G401 (cell line): ENCODE results near the gene HTR2B. TPM values are rescaled to one million over a fixed set of nuclear protein-coding genes. Genes with fewer than 3 reads are reported as not detected.
"Not testable (repeated sequence)": the region's sequence is repeated elsewhere in the genome, so short reads cannot be mapped to it uniquely, and the experiment has no call there.

ENCODE experiments used
- DNase-seq: peaks from one replicate; pipeline ENCODE4 v3.0.0-alpha.2; 2015; ENCODE audit warnings: low spot score
- in situ Hi-C: cut with HindIII; loops from 2 replicates; pipeline ENCODE4 v1.10.0; 2016; ENCODE audit warnings: low sequenced_read_pairs, mixed read lengths
- total RNA-seq: library from RNA; depleted of rRNA; stranded (reverse); fragments of >200 nt; shearing (Covaris generic); gene quantifications from 2 replicates; pipeline ENCODE4 v1.2.3, GENCODE V29; 2014

Gene HTR2B
- total RNA-seq, 1 experiment from 2014 or later: 5.4 TPM

DNA sequence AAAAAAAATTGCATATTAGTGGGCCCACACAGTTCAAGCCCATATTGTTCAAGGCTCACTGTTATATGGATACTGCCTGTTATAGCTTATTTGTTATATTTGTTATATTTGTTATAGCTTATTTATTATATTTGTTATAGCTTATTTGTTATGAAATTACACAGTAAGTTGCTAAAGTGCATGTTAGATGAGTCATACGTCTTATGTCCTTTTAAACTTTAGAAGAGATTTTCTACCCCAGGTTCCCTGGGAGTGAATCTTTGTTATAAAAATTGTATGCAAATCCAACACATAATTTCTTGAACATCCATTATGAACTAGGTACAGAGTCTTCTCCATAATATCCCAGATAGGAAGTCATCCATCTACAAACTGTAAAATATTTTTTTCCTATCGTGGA is 22.1 kb downstream of the HTR2B start:
- DNase-seq: no peak
- in situ Hi-C loops: no loop called here

- in situ Hi-C loops: no loop called here
- no peak for DNase-seq
Observed at GRCh38 chr2:231100990-231101389, 23.9 kb downstream of the HTR2B start.

DNA sequence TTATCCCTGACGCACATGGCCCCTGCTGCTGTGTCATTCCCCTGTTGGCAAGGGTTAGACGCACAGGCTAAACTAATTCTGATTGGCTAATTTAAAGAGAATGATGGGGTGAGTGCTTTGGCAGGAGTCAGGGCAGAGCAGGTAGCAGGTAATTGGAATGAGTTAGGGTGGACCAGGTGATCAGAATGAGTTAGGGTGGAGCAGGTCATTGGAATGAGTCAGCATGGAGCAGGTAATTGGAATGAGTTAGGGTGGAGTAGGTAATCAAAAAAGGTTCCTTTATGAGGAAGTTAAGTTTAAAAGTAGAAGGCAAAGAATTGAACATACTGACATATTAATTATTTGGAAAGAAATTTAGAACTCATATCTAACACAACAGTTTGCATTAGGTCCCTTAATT is 24.5 kb downstream of the HTR2B start:
- in situ Hi-C loops, DNase-seq: not testable (repeated sequence)

DNA sequence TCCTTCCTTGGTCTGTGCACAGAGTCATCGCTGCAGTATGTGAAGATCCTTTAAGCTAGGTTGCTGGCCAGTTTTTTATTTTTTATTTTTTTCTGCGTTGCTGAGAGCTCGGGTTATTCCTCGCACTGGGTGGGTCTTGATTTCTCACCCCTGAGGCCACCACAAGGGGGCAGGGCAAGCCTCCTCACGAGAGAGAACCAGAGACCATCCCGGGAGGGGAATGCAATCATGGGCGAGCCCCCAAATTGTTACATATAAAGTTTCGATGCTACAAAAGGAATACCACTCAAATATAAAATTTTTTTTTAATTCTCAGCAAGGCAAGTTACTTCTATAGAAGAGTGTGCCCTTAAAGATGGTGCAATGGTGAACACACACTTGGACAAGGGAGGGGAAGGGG is 24.9 kb downstream of the HTR2B start:
- DNase-seq: no peak
- in situ Hi-C loops: no loop called here

DNA sequence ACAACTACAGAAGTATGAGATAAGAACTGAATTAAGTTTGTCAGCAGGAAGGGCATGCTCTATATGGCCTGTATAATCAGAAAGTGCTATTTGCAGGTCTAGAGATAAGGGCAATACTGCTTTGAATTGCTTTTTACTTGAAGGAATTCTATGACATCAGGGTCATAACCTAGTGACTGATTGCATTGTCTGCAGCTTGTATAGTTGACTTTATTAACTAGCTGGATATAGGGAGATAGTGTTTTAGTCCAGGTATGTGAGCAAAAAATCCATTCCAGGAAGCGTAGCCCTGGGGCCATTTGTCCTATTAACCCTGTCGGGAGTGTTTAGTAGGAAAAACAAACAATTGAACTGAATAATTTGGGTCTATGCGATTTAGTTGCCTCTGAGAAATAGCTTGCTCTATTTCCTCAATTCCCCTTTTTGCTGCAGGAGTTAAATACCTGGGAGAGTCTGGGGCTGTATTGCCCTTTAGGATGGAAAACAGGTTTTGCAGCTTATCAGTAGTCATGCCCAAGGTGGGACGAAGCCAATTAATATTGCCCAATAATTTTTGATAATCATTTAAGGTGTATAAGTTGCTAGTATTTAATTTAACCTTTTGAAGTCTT is 30.0 kb downstream of the HTR2B start:
- no peak for DNase-seq
- in situ Hi-C loops: no loop called here

- no peak for DNase-seq
- in situ Hi-C loops: no loop called here
Observed at GRCh38 chr2:231093933-231094332, 30.9 kb downstream of the HTR2B start.

GRCh38 chr2:231088754-231089153 is 36.1 kb downstream of the HTR2B start:
- DNase-seq: no peak
- in situ Hi-C loops: no loop called here

DNA sequence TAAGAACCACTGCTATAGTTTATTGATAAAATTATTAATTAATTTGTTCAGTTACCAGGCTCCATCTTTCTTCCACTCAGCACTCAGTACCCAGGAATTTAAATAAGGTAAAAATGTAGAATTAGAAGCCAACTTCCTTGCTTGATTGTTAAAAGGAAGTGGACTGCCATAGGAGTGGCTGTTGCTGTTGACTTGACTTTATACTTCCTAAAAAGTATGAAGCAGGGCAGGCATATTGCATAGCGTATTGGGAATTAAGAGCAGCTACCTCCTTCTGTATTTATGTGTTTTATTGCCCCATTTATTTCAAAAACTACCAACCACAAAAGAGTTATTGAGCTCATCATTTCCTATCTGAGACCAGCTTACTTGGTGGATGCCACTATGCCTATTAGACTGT is 40.3 kb downstream of the HTR2B start:
- DNase-seq: no peak
- in situ Hi-C loops: no loop called here

- DNase-seq: no peak
- in situ Hi-C loops: no loop called here
Observed at GRCh38 chr2:231069379-231070054, 55.3 kb downstream of the HTR2B start.

DNA sequence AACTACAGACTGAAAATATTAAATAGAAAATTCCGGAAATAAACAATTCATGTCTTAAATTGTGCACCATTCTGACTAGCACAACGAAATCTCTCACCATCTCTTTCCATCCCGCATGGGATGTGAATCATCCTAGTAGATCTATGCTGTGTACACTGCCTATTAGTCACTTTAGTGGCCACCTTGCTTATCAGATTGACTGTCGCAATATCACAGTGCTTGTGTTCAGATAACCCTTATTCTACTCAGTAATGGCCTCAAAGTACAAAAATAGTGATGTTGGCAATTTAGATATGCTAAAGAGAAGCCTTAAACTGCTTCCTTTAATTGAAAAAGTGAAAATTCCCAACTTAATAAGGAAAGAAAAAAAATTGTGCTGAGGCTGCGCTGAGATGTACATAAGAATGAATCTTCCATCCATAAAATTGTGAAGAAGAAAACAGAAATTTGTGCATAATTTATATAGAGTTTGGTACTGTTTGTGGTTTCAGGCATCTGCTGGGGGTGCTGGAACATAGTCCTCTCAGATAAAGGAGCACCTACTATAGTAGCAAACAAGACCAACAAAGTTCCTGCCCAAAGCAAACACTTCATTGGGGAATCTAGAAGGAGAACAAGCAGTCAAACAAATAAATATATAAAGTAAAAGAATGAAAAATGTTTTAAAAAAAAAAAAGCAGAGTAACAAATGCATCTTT is 56.2 kb downstream of the HTR2B start:
- no peak for DNase-seq
- in situ Hi-C loops: no loop called here

GRCh38 chr2:231067531-231067930 is 57.3 kb downstream of the HTR2B start:
- in situ Hi-C loops, DNase-seq: not testable (repeated sequence)

DNA sequence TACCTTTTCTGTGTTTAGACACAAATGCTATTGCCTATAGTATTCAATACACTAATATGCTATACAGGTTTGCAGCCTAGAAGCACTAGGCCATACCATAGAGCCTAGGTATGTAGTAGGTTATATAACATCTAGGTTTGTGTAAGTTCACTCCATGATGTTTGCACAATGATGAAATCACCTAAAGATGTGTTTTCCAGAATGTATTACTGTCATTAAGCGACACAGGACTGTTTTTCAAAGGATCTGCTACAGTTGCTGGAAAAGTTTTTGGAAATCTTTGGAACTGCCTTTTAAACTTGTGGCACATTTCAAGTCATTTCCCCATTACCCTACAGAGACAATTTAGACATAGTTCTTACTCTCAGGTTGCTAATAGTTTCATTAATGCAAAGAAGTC is 58.9 kb downstream of the HTR2B start:
- in situ Hi-C loops: no loop called here
- no peak for DNase-seq

DNA sequence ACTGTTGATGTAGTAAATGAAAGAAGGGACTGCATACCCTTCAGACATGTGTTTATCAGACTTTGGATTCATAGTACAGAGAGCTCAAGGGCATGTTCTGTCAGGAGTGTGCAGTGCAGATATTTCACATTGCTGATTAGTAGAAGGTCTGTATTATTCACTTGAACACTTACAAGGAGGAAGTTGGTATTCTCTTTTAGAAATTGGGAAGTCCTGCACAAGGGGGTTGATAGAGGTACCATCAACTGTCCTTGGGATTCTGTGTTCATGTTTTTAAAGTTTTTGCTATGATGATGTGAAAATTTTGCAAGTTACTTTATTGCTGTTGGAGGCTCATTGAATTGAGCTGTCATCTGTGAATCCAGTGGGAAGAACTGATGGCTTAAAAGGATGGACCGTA is 61.5 kb downstream of the HTR2B start:
- in situ Hi-C loops: no loop called here
- no peak for DNase-seq

- DNase-seq: no peak
- in situ Hi-C loops: no loop called here
Observed at GRCh38 chr2:231062776-231063175, 62.1 kb downstream of the HTR2B start.

- in situ Hi-C loops: no loop called here
- no peak for DNase-seq
Observed at GRCh38 chr2:231059756-231060155, 65.1 kb downstream of the HTR2B start.

- in situ Hi-C loops: no loop called here
- DNase-seq: no peak
Observed at GRCh38 chr2:231058761-231059550, 65.9 kb downstream of the HTR2B start.
